Mononuclear cell (primary cell): ENCODE results near the gene PDCL2. TPM values are rescaled to one million over a fixed set of nuclear protein-coding genes. Genes with fewer than 3 reads are reported as not detected.
"Not testable (repeated sequence)": the region's sequence is repeated elsewhere in the genome, so short reads cannot be mapped to it uniquely, and the experiment has no call there.

Source experiments
- H3K27me3 ChIP-seq: 2 replicates; pipeline ENCODE4 v1.6.0; 2011; ENCODE audit warnings: low read length, control low read depth; ENCODE audit not compliant: insufficient read depth
- H3K4me1 ChIP-seq: 2 replicates; pipeline ENCODE4 v1.5.1; 2011; ENCODE audit warnings: mild to moderate bottlenecking, low read length, control low read depth; ENCODE audit not compliant: insufficient read depth
- H3K4me3 ChIP-seq: 2 replicates; pipeline ENCODE4 v1.5.1; 2011; ENCODE audit warnings: mild to moderate bottlenecking, low read length, moderate library complexity
- H3K9me3 ChIP-seq: 2 replicates; pipeline ENCODE4 v1.5.1; 2011; ENCODE audit warnings: low read depth, mild to moderate bottlenecking, control low read depth, low read length
- total RNA-seq: library from RNA; depleted of rRNA; stranded (reverse); fragments of >200 nt; gene quantifications from one replicate; pipeline ENCODE4 v1.2.3, GENCODE V29; 2012

PDCL2 gene
- total RNA-seq, 1 donor = not detected

DNA sequence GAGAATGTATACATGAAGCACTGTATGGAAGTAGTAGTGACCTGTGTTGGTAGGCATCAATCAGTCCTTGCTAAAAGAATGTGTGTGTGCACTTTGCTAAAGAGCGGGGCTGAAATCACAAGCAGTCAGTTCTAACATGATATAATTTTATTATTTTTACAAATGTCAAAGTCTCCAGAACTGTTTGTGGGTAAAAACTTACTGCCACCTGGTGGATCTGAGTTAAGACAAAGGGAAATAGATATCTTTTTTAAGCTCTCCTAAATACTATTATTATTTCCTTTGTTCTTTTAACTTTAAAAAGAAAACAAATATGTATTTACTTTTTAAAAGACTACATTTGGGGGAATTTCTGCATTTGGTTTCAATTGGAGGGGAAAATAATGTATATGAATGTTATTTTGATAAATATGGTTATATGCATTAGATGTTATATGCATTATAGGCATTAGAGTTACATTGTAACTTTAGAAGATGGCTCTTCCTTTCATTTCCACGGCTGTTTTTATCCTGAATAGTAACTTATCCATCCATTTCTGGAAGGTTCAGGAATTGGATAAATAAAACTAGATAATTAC is 37.5 kb downstream of the PDCL2 start:
- H3K9me3 ChIP-seq = no peaks in the 10 kb centered on the region
- H3K4me1 ChIP-seq = no peaks in the 10 kb centered on the region
- H3K27me3 ChIP-seq = no peaks in the 10 kb centered on the region
- no peak overlapping the region for H3K4me3 ChIP-seq

DNA sequence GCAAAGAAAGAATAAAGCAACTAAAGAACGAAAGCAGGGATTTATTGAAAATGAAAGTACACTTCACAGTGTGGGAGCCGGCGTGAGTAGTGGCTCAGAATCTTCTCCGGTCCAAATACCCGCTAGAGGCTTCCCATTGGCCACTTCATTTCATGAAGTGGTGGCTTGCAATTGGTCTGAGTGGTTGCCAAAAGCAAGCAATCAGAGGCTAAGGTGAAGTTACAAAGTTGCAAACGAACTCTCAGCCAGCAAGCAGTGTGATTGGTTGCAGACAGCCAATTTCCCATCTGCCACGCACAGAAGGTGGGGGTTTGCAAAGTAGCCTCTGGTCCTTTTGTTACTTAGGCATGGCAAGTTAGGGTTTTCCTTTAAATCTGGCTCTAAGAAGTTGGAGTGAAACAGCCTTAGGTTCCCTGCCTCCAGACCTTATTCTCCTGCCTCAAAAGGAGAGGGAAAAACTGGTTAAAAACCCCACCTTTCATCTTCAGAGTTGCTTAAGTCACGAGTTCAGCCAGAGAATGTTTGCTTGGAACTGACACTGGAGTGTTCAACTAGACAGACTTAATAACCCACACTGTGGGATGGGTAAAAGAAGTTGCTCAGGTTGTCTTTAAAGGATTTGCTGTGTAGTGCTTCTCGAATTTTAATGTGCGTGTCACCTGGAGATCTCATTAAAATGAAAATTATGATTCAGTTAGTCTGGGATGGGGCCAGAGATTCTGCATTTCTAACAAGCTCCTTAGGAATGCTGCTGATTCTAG is 38.4 kb downstream of the PDCL2 start:
- Histone ChIP-seq H3K4me3 (no peak overlapping the region), H3K4me1 (no peaks in the 10 kb centered on the region), H3K9me3 (no peaks in the 10 kb centered on the region), H3K27me3 (no peaks in the 10 kb centered on the region)

DNA sequence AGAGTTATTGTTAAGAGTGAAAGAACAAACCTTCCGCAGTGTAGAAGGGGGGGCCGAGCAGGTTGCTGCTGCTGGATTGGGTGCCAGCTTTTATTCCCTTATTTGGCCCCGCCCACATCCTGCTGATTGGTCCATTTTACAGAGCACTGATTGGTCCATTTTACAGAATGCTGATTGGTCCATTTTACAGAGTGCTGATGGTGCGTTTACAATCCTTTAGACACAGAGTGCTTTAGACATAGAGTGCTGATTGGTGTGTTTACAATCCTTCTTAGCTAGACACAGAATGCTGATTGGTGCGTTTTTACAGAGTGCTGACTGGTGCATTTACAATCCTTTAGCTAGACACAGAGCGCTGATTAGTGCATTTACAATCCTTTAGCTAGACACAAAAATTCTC is 40.1 kb downstream of the PDCL2 start:
- H3K4me3 ChIP-seq, H3K27me3 ChIP-seq, H3K9me3 ChIP-seq, H3K4me1 ChIP-seq: not testable (repeated sequence)

DNA sequence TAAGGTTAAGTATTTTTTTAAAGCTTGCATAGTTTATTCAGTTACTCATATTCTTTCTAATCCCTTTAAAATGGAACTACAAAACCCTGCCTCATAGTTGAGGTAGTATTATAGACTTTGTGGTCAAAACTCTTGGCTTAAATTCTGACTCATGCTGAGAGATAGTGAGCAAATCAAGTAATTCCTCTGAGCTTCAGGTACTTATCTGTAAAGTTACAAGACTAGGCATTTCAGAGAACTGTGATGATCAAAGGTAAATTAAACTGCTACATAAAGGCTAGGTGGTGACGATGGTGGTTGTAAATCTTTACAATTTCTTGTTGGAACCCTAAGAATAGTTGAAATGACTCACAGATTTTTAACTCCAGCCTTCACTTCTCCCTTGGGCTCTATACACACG is 42.2 kb downstream of the PDCL2 start:
- H3K4me1 ChIP-seq = peaks cover 15% of the 10 kb centered on the region
- no peak overlapping the region for H3K4me3 ChIP-seq
- H3K9me3 ChIP-seq = no peaks in the 10 kb centered on the region
- H3K27me3 ChIP-seq = peaks cover 4% of the 10 kb centered on the region

DNA sequence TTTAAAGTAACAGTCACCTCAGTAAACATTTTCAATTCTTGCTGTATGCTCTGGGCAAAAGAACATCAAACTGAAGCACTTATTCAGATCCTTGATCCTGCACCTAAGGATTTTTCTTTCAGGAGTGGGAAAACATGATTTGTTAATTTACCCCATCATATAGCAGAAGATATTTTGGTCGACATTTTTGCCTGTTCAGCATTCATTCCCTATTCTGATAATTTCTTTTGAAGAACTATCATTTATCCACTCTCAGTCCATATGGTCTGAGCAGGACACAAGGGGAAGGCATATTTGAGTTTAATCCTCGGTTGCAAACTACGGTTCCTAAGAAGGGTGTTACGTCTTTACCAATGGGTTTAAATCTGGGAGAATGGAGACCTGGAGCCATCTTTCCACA is 44.1 kb downstream of the PDCL2 start:
- H3K4me3 ChIP-seq = no peak overlapping the region
- peaks cover 16% of the 10 kb centered on the region for H3K4me1 ChIP-seq

DNA sequence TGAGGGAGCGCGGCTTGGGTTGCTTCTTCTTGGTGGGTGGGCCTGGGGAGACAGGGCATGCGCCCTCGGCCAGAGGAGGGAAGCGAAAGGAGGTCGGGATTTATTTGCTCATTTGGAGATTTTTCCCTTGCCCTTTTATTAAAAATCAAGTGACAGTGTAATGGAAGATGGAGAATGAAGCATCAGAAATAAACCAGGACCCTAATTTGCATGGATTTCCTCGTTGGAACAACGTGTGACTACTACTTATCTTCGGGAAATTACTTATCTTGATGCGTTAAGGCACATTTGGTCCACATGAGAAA is 44.6 kb downstream of the PDCL2 start:
- H3K4me1 ChIP-seq = peaks cover 16% of the 10 kb centered on the region
- peaks cover 4% of the 10 kb centered on the region for H3K27me3 ChIP-seq
- H3K9me3 ChIP-seq = no peaks in the 10 kb centered on the region
- peak overlapping the region; percentile 69 for H3K4me3 ChIP-seq

More for the DNA sequence above, 44.1 kb downstream of the PDCL2 start:
- peaks cover 4% of the 10 kb centered on the region for H3K27me3 ChIP-seq
- H3K9me3 ChIP-seq = no peaks in the 10 kb centered on the region

DNA sequence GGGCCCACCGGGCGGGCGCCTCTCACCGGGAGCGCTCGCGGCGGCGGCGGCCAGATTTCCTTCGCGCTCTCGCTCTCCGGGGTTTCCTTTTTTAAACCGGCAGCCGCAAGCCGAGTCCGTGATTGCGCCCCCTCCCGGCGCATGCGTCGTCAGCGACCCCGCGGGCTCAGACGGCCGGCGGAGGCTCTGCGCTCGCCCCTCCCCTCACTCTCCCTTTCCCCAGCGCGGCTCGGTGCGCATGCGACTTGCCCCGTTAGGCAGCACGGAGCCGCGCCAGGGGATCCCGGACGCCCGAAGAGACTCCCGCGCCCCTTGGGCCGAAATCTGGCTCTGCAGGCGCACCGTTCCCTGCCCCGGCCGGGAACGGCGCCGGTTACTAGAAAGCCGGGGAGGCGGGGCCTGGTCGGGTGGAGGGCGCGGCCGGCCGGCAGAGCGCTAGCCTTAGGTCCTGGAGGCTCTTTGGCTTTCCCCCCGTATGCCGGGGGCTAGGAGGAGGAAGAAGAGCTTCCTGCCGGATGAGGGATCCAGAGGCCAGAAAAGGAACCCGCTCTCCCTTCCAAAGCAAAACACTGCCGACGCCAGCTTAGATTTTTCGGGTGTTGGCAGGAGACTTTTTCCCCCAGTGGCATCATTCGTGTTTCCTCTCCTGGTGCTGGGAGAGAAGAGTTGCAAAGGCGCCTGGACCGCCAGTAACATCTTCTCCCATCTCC is 45.1 kb downstream of the PDCL2 start, which contains the start of gene CLOCK:
CLOCK (minus strand) TSS at position 154 of the 710 bp plus-strand sequence. CDS start 64,124 bp downstream, outside the sequence.
- H3K27me3 ChIP-seq = peaks cover 4% of the 10 kb centered on the region
- H3K9me3 ChIP-seq = no peaks in the 10 kb centered on the region
- peaks cover 16% of the 10 kb centered on the region for H3K4me1 ChIP-seq
- H3K4me3 ChIP-seq = peak within 1 kb of the TSS; percentile 69

DNA sequence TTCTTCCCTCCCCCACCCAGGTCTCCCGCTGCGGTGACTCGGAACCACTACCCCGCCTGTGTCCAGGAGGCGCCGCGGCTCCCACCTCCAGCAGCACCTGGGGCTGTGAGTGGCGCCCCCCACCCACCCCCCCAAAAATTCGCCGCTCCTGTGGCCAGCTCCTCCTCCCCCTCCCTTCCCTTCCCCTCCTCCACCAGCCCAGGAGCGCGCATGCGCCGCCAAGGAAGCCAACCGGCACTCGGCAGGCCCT is 45.6 kb downstream of the PDCL2 start:
- Histone ChIP-seq H3K27me3 (peaks cover 4% of the 10 kb centered on the region), H3K9me3 (no peaks in the 10 kb centered on the region), H3K4me1 (peaks cover 16% of the 10 kb centered on the region), H3K4me3 (peak overlapping the region; percentile 69)

DNA sequence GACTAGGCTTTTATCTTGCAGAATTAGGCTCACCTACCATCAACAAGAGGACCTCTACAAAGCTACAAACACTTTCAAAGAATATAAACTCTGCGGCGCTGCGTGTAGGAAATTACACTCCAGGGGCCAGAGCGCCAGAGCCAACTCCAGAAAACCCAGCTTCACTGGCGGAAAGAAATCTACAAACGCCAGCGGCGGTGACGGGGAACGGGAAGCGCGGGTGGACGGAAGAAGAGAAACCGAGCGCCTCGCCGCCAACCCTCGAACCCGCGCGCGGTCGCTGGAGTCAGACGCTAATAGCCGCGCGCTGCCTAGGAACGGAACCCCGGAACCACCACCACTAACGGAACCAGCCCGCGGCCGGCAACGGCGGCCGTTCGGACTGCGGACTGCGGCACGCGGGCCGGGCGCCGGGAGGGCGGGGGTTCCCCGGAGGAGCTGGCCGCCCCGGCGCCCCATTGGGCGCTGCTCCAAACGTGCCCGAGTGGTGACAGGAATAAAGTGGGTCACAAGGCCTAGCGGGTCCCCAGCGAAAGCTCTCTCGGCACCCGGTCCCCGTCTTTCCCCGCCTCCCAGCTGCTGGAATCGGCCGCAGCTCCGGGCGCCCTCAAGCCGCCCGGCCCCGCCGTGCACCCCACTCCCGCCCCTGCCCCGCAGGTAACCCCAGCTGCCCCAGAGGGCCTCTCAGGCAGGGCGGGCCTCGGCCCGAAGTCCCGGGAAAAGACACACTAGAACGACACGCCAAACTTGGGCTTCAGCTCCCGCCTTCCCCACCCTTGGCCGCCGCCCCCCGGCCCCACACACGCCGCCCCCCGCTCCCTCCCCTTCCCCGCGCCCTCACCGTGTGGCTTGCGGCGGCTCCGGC is 46.2 kb downstream of the PDCL2 start:
- Histone ChIP-seq H3K4me3 (peak overlapping the region; percentile 63), H3K9me3 (no peaks in the 10 kb centered on the region)

DNA sequence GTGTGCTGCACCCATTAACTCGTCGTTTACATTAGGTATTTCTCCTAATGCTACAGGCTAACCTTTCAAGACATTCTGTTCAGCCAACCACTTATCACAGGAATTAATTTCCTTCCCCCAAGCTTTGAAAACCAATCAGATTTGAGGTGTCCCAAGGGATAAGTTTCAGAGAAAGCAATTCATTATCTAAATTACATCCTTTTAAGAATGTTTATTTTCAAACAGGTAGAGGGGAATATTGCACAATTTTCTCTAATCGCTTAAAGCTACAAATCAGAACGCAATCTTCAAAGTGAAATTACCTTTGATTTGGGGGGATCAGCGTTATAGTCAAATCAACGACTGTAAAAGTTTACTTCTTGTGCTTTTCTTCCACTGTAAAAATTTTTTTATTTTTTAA is 46.9 kb downstream of the PDCL2 start:
- H3K4me1 ChIP-seq = peaks cover 16% of the 10 kb centered on the region
- peaks cover 4% of the 10 kb centered on the region for H3K27me3 ChIP-seq
- H3K4me3 ChIP-seq = peak overlapping the region; percentile 63
- H3K9me3 ChIP-seq = no peaks in the 10 kb centered on the region

More for the DNA sequence above, 46.2 kb downstream of the PDCL2 start:
- Histone ChIP-seq H3K4me1 (peaks cover 16% of the 10 kb centered on the region), H3K27me3 (peaks cover 4% of the 10 kb centered on the region)

DNA sequence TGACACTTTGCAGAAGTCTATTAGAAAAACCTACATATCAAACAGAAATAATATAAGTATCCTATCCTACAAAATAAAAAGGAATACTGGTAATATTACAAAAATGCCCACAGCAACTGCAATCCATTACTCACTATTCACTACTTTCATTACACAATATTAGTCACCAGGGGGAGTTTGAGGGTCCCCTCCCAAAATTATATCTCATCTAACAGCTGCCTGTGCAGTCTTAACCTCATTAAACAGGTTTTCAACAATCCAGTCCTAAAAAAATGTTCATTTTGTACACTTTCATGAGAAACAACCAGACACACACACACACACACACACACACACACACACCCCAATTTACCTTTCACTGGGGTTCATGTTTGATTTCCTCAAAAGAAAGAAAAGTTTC is 48.2 kb downstream of the PDCL2 start:
- H3K4me3 ChIP-seq = no peak overlapping the region
- peaks cover 4% of the 10 kb centered on the region for H3K27me3 ChIP-seq
- H3K9me3 ChIP-seq = no peaks in the 10 kb centered on the region
- H3K4me1 ChIP-seq = peaks cover 16% of the 10 kb centered on the region

DNA sequence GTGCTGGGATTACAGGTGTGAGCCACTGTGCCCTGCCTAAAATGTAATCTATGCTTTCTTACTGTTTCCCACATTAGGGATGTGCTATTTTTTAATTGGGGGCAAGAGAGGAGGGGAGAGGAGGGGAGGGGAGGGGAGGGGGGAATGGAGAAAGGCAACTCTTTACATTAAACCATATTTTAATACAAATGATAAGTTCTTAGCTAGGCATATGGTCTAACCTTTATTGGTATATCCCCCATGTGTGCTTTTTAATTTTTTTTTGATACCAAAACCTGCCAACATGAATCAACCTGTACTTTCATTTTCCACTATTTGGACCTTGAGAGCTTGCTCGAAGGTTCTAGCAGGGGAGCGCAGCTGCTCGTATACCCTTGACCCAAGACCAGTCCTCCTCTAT is 51.8 kb downstream of the PDCL2 start:
- H3K4me1 ChIP-seq = peaks cover 4% of the 10 kb centered on the region
- no peak overlapping the region for H3K4me3 ChIP-seq
- H3K9me3 ChIP-seq = no peaks in the 10 kb centered on the region
- H3K27me3 ChIP-seq = no peaks in the 10 kb centered on the region

DNA sequence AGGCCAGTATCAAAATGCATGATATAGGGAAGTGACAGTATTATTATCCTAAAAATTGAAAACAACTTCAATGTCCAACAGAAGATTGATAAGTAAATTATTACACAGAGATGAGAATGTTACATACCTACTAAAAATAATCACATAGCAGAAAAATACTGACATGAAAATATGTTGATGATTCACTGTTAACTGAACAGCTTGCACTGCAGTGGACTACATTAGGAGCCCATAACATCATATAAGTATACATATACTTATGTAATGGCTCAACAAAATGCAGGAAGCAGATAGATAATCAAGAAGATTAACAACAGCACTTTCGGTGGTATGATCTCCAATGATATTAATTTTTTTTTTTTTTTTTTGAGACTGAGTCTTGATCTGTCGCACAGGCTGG is 52.4 kb downstream of the PDCL2 start:
- no peaks in the 10 kb centered on the region for H3K9me3 ChIP-seq
- H3K27me3 ChIP-seq = no peaks in the 10 kb centered on the region
- no peak overlapping the region for H3K4me3 ChIP-seq
- no peaks in the 10 kb centered on the region for H3K4me1 ChIP-seq

DNA sequence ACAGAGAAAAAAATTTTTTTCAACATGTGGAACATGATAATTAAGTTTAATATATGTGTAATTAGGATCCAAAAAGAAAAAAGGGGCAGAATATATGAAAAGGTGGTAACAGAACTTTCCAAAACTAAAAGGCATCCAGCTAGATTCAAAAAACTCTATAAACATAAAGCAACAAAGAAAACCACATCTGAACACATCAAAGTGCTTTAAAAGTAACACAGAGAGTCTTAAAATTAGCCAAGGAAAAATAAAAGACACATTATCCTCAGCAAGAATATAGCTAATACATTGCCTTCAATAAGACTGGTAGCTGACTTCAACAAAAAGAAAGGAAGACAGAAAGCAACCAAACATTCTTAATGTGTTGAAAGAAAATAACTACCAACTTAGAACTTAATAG is 53.5 kb downstream of the PDCL2 start:
- H3K4me3 ChIP-seq = no peak overlapping the region
- no peaks in the 10 kb centered on the region for H3K4me1 ChIP-seq
- H3K27me3 ChIP-seq = no peaks in the 10 kb centered on the region
- H3K9me3 ChIP-seq = no peaks in the 10 kb centered on the region

DNA sequence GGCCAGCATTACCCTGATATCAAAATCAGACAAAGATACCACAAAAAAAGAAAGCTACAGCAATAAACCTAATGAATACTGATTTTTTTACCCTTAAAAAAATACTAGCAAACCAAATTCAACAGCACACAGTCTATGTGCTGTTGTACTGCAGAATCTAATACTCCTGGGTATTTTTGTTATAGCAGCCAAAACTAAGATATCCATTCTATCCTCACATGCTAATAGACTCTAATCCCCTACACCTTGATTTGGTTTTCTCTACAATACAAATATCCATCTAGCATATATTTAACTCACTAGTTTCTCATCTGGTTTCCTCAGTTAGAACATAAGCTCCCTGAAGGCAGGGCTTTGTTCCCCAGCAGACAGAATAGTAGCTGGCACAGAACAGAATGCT is 57.7 kb downstream of the PDCL2 start:
- H3K27me3 ChIP-seq = no peaks in the 10 kb centered on the region
- H3K4me3 ChIP-seq = no peak overlapping the region
- H3K4me1 ChIP-seq = no peaks in the 10 kb centered on the region
- H3K9me3 ChIP-seq = no peaks in the 10 kb centered on the region
